SIG-M5 treated with dmso at 0.1 percent for 504 hours (cell line): Measurements from ENCODE around the gene UBE2V1.
"Not testable (repeated sequence)": the region's sequence is repeated elsewhere in the genome, so short reads cannot be mapped to it uniquely, and the experiment has no call there.

Experiments
- DNase-seq: peaks from one replicate; lab custom pipeline; 2025; ENCODE audit not compliant: unreplicated experiment; lab: John Stamatoyannopoulos, UW

The UBE2V1 gene

DNA sequence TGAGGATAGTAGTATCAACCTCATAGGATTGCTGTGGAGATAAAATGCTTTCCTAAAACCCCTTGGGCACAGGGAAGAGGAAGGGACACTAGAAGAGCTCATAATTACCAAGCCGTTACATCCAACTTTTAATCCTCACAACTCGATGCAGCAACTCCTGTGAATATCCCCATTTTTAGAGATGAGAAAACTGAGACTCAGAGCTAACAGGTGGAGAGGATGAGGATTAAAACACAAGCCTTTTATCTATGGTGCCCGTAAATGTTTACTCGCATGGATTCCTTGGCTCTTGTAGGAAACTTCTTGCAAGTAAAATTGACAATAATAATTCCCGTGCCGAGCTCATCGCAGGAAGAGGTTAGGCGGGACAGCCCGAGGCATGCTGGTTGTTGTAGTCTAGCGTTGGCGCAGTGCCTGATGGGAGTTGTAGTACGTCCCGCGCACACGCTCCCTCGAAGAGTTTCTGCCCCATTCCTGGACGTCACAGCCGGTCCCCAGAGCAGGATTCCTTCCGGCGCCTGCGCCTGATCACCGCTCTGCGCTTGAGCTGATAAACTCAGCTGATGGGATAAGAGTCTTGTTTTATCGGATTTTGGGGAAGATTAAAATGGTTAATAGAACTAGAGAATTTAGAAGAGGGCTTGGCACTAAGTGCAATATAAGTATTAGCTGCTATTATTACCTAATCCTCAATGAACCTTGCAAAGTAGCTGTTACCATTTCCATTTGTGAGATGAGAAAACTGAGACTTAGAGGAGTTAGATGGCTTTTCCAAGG lies 2.8 kb upstream of the UBE2V1 start:
- DNase-seq: peak; percentile 99

DNA sequence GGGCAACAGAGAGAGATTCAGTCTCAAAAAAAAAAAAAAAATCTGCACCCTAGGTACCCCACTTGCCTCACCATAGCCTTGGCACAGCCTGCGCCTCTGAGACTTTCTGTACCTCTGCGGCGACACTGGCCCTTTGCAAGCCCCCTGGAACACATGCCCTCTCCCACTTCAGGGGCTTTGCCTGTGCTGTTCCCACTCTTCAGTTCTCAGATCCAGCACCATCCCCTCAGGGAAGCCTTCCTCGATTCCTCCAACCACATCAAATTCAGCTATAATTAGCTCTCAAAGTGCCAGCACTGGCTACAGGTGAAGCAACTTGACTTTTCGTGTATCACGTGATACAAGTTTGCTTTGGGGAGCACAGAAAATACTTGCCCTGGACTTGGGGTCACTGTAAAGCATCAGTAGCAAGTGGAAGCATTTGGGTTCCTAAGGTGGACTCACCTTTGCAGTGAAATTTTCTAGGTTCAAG lies 2.1 kb upstream of the UBE2V1 start:
- no peak for DNase-seq

DNA sequence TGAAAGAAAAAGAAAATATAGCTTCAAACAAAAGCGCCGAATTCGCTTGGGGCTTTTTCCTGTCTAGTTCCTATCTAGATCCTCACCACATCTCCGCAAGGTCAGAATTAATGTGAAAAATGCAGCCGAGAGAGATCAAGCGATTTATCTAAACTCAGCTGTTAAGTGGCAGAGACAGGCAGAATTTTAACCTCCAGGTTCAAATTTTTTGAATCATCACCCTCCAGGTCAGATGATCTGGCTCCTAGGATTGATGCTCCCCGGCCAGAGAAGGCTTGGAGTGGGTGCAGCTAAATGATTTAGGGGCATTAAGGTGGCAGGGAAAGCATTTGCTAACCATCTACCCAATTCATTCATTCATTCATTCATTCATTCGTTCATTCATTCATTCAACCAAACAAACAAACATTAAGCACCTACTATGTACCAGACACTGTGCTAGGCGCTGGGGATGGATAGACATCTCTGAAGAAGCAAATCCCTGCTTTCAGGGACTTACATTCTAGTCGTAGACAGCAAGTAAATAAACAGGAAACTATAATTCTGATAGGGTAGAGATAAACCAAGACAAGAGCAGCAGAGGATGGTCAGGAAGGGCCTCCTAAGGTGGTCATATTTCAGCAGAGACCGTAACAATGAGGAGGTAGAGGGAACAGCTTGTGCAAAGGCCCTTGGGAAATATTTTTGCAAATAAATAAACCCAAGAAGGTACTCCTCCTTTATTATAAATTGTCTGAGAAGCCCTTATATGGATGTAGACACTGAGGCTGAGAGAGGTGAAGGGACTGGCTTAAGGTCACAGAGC lies 672 bp upstream of the UBE2V1 start:
- no peak for DNase-seq

DNA sequence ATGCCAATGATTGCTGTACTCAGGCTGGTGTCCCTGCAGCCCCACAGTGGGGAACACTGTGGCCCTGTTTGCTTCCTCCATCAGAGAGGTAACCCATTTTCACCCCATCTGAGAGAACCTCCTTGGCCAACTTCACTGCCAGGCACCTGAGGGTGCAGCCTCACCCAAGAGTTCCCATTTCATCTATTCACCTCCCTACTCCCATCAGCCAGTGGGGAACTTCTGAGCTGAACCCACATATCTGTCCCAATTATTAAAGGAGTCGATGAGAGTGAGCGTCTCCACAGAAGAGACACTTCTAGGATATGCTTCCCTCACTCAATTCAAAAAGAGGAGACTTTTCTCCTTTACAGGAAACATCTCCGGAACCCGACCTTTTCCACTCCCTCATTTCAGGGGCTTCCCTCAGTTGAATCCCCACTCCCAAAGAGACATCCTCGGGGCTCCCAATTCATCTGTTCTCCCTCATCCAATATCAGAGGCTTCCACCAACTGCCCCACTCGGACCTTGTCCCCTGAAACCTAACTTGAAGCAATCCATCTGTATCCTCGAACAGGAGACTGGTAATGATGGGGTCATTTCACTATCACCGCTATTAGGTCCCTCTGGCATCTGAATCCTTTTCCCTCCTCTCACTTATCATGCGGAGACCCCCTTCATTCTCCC lies 988 bp downstream of the UBE2V1 start:
- DNase-seq: no peak

DNA sequence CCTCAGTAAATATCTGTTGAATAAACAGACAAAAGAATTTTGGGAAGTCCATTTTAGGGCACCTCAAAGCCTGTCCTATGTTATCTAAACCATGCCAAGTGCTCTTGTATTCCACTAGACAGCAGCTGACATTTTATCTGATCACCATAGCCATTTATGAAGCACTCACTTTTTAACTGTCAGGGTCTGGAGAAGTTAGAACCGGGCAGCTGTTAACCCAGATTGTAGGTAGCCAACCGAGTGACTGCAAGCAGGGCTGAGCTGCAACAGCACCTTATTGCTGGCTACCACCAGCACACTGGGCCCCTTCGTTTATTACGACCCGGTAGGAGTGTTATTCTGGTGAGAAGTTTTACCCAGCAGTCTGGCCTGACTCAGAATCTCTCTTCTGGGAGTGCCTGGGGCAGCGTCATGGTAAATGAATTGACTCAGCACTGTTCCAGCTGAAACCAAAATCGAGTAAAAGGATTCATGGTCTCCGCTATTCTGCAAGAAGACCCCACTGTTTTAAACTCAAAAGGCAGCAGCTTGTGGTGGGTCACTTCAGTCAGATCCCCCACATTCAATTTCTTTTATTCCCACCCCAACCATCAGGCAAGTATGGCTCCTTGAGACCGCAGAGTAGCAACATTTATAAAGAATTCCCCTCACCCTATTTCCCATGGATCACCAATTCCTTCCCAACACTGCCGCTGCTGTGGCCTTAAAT lies 1.7 kb downstream of the UBE2V1 start:
- DNase-seq: no peak

DNA sequence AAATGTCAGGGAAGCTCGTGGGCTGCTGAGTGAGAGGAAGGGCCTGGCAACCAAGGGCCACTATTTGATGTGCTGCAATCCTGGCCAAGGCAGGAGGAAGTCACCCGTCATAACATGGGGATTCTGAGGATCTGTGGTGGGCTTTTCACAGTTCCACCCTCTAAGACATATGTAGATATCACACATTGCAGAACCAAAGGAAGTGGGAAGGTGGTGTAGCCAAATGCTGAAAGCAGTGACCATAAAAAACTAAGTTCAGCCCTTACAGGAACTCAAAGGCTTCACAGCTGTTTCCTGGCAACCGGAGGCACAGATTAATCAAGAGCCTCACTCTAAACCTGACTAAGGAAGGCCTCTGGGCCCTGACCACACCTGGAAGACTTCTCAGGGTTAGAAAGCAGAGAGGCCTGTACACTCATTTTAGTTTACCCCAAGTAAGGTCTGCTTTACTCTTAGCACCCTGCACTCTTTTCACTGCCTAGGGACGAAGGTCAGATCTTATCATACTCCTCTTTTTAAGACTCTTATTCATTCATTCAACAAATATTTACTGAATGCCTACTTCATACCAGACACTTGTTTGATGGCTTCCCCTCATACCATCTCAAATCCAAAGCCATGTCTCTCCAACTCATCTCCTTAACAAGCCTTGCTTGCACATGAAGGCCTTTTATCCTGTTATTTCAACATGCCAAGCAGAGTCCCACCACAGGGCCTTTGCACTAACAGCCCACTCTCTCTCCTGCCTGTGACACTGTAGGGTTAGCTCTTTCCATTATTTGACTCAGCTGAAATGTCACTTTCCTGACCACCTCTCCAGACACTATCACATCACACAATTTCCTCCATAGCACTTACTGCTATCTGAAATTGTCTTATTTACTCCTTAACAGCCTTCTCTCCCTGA lies 2.6 kb downstream of the UBE2V1 start:
- DNase-seq: peak; percentile 46

DNA sequence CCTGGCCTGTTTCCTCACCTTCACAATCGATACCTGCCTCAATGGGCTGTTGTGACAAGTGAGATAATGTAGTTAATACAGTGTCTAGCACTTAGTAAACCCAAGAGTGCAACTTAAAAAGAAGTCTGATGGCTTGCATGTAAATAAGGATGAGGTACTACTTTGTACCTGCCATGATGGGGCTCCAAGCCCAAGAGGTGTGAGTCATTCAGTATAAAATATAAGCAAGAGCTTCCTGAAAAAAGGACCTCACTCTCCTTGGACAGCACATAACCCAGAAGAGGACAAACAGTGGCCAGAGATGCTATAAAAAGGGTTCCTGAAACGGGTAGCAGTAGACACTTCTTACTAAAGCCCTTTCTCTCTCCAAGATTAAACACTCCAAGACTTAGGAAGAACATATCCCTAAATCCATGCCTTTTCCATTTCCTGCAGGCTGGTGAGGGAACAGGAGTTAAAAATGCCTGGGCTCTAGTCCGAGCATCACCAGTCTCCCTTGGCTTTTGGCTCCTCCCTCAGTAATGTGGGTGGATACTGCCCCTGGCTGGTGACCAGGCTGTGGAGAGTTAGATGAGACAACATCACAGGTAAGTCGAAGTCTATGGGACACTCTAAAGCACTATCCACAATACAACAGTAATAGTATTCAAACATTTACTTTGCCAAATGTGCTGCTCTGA lies 4.3 kb downstream of the UBE2V1 start:
- DNase-seq: no peak

DNA sequence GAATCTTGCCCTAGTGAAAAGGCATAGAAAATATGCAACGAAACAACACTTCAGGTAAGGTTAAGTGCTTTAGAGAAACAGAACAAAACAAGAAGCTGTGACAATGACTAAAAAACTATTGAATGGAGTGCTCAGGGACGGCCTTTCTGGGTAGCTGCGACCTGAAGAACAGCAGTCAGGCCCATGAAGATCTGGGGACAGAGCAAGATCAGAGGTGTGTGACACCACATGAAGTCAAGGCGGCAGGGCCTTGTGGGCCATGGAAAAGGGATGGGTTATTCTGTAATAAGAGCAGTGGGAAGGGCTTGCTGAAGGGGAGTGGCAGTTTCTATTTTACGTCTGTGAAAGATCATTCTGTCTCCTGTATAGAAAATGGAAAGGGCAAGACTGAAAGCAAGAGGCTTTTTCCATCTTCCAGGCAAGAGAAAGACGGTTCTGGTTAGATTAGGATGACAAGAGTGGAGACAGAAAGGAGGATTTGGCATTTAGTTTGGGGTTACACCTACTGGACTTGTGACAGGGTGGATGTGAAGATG lies 5.1 kb downstream of the UBE2V1 start:
- no peak for DNase-seq

DNA sequence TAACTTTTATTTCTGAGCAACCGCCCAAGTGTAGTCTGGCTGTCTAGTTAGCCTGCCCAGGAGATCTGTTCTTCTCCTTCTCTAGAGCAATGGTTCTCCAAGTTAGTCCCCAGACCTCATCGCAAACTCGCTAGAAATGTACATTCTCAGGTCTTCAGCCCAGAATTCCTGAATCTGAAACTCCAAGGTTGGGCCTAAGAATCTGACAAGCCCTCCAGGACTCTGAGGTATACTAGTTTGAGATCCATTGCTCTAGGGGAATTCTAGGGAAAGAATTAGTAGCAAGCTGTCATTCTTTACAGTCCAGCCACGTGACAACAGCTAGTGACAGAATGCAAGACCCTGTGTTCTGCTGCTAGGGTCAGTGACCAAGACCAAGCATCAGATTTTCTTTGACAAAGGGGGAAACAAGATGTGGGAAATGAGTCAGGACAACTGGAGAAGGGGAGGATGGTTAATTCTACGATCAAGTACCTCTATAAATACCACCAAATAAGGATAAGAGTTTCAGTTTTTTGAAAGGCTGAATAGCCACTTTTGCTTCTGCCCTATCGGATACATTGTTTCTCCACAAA lies 5.8 kb downstream of the UBE2V1 start:
- no peak for DNase-seq

DNA sequence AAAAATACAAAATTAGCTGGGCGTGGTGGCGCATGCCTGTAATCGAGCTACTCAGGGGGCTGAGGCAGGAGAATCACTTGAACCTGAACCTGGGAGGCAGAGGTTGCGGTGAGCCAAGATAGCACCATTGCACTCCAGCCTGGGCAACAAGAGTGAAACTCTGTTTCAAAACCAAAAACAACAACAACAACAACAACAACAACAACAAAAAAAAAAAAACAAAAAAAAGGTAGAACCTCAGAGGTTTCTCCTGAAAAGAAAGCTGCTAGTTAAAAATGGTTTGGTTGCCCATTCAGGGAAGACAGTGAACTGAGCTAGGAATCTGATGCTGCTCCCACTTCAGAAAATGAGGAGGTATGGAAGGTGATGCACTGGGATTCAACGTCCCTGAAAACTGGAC lies 6.3 kb downstream of the UBE2V1 start:
- not testable (repeated sequence) for DNase-seq

DNA sequence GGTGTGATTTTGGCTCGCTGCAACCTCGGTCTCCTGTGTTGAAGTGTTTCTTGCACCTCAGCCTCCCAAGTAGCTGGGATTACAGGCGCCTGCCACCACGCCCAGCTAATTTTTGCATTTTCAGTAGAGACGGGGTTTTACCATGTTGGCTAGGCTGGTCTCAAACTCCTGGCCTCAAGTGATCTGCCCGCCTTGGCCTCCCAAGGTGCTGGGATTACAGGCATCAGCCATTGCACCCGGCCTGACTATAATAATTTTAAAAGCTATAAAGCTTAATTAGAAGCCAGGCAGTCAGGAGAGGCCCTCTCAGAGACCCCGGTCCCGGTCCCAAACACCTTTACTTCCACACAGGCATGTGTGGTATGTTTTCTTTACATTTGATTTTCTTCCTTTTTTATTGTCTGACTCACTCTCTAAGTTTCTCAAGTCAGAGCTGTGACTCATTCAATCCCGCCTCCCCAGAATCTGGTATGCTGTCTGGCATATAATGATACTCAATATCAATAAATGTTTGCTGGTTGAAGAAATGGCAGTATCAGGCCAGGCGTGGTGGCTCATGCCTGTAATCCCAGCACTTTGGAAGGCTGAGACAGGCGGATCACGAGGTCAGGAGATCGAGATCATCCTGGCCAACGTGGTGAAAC lies 9.4 kb downstream of the UBE2V1 start:
- peak; percentile 75 for DNase-seq

DNA sequence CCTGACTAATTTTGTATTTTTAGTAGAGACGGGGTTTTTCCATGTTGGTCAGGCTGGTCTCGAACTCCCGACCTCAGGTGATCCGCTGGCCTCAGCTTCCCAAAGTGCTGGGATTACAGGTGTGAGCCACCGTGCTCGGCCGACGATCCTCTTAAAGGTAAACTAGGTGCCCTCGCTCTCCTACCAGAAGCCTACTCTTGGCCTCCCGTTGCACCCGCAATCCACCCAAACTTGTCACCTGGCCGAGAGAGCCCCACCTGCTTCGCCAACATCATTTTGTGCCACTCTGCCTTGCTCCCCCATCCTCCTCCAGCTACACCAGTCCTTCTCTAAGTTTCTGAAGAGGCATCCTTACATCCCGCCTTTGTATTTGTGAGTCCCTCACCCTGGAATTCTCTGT lies 10.4 kb downstream of the UBE2V1 start:
- not testable (repeated sequence) for DNase-seq

DNA sequence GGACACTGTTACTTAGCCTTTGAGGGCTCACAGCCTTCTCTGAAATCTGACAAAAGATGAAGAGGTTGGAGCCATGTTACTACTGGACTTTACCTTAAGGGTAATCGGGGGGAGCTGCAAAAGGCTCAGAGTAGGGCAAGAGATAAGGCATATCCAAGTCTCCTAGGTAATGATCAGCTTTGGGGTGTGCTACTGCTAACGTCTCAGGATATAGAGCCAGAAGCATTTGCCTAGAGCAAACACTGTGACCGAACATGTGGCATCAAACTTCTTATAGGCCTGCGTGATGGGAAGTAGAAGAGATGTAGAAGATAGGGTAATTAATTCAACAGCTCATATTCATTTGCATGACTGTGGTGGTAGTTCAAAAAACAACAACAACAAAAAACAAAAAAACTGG lies 11.1 kb downstream of the UBE2V1 start:
- no peak for DNase-seq

DNA sequence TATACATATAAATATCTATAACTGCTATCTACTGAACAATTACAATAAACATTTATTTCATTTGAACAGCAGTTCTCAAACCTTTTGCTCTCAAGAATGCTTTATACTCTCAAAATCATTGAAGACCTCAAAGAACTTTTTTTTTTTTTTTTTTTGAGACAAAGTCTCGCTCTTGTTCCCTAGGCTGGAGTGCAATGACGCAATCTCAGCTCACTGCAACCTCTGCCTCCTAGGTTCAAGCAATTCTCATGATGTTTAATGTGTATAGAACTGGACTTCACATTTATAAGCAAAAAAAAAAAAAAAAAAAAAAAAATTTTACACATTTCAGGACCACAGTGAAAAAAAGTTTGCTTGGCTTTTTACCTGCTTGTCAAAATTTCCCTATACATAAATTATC lies 11.7 kb downstream of the UBE2V1 start:
- DNase-seq: no peak

DNA sequence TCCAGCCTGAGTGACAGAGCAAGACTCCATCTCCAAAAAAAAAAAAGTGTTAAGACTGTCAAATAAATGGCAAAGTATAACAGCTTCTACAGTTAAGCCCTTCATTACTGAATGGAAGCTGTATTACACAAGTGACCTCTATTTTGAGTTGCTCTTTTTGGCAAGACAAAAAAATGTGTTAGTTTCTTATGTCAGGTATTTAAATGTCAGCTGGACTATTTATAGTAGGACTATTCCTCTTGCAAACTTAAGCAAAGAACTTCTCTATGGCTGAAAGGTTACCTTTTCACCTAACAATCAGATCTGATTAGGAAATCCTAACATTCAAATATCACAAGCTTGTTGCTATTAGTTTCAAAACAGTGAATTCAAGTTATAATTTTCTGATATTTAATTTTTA lies 12.4 kb downstream of the UBE2V1 start:
- no peak for DNase-seq

DNA sequence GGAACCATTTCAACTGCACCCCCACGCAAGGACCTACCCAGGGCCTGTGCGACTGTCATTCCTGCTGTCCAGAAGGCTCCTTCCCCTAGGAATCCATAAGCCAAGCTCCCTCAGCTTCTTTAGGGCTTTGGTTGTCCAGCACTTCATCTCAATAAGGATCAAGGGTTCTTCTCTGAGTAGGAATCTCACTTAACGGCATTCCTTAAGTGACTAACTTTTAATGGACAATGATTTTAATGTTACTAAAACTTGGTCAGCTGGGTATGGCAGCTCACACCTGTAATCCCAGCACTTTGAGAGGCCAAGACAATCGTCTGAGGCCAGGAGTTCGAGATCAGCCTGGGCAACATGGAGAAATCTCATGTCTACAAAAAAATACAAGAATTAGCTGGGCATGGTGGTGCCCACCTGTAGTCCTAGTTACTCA lies 13.4 kb downstream of the UBE2V1 start:
- no peak for DNase-seq

DNA sequence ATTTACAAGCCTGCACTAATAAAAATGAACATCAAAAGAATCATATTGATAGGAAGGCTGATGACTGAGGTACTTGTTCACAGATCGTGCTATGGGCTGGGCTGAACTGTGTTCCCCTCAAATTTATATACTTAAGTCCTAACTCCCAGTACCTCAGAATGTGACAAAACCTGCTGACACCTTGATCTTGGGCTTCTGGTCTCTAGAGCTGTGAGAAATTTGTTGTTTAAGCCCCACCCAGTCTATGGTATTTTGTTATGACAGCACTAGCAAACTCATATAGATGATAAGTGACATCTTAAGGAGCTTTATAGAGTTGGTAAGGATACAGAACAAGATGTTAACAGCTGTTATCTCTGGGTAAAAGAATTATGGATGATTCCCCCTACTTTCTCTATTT lies 13.8 kb downstream of the UBE2V1 start:
- DNase-seq: no peak

DNA sequence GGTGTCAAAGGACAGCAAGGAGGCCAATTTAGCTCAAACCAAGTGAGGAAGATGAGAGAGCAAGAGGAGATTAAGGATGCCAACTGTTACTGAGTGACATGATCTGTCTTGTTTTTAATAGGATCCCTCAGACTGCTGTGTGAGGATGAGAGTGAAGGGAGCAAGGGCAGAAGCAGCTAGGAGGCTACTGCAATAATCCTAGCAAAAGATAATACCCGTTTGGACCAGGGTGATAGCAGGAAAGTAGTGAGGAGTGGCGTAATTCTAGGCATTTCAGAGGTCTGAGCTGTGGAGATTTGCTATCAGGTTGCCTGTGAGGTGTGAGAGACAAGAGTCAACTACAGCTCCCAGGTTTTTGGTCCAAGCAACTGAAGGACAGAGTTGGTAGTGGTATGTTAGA lies 14.7 kb downstream of the UBE2V1 start:
- DNase-seq: no peak
